Measurements from ENCODE around the gene NFATC2. TPM values are rescaled to one million over a fixed set of nuclear protein-coding genes. Genes with fewer than 3 reads are reported as not detected.
A peak's percentile ranks its signal among the peaks of the same experiment; 100 is the strongest.
"Not testable (repeated sequence)": the region's sequence is repeated elsewhere in the genome, so short reads cannot be mapped to it uniquely, and the experiment has no call there.

NFATC2 gene
- total RNA-seq, 1 experiment from 2014 or later, result 0.06 TPM

- peak; percentile 32 for DNase-seq (ENCODE audit: low read depth)
Observed at GRCh38 chr20:51495921-51496545, 46.5 kb downstream of the NFATC2 start.

- DNase-seq (ENCODE audit: low read depth), result no peak
Observed at GRCh38 chr20:51495291-51495690, 47.2 kb downstream of the NFATC2 start.

GRCh38 chr20:51494241-51495110 lies 48.0 kb downstream of the NFATC2 start:
- DNase-seq (ENCODE audit: low read depth), result no peak

GRCh38 chr20:51493346-51493791 lies 49.1 kb downstream of the NFATC2 start:
- DNase-seq (ENCODE audit: low read depth), result no peak

GRCh38 chr20:51492167-51493092 lies 50.1 kb downstream of the NFATC2 start:
- no peak for DNase-seq (ENCODE audit: low read depth)

- no peak for DNase-seq (ENCODE audit: low read depth)
Observed at GRCh38 chr20:51491393-51491792, 51.1 kb downstream of the NFATC2 start.

GRCh38 chr20:51490635-51491034 lies 51.9 kb downstream of the NFATC2 start:
- no peak for DNase-seq (ENCODE audit: low read depth)

- DNase-seq (ENCODE audit: low read depth), result no peak
Observed at GRCh38 chr20:51489611-51490010, 52.9 kb downstream of the NFATC2 start.

- peak; percentile 6 for DNase-seq (ENCODE audit: low read depth)
Observed at GRCh38 chr20:51488331-51488730, 54.2 kb downstream of the NFATC2 start.

GRCh38 chr20:51487565-51488268 lies 54.8 kb downstream of the NFATC2 start:
- DNase-seq (ENCODE audit: low read depth), result peak; percentile 69

- peak; percentile 31 for DNase-seq (ENCODE audit: low read depth)
Observed at GRCh38 chr20:51487076-51487475, 55.4 kb downstream of the NFATC2 start.

GRCh38 chr20:51486197-51487005 lies 56.1 kb downstream of the NFATC2 start:
- no peak for DNase-seq (ENCODE audit: low read depth)

GRCh38 chr20:51484831-51485230 lies 57.7 kb downstream of the NFATC2 start:
- DNase-seq (ENCODE audit: low read depth), result no peak

GRCh38 chr20:51484141-51484815 lies 58.2 kb downstream of the NFATC2 start:
- no peak for DNase-seq (ENCODE audit: low read depth)

- DNase-seq (ENCODE audit: low read depth), result no peak
Observed at GRCh38 chr20:51482836-51483473, 59.6 kb downstream of the NFATC2 start.

GRCh38 chr20:51481341-51481914 lies 61.1 kb downstream of the NFATC2 start:
- no peak for DNase-seq (ENCODE audit: low read depth)

GRCh38 chr20:51480507-51481270 lies 61.8 kb downstream of the NFATC2 start:
- no peak for DNase-seq (ENCODE audit: low read depth)

GRCh38 chr20:51476106-51476505 lies 66.4 kb downstream of the NFATC2 start:
- not testable (repeated sequence) for DNase-seq (ENCODE audit: low read depth)
